KOPT-K1 (cell line): ENCODE results near the gene ST6GALNAC3.
"Not testable (repeated sequence)": the region's sequence is repeated elsewhere in the genome, so short reads cannot be mapped to it uniquely, and the experiment has no call there.

Experiments
- H3K27ac ChIP-seq: fragments of 200-600 bp; sonication (generic); 2 replicates; pipeline ENCODE4 v1.5.1; 2016; ENCODE audit warnings: antibody characterized with exemption, mild to moderate bottlenecking, low read depth, low read length; ENCODE audit not compliant: poor library complexity, severe bottlenecking
- H3K36me3 ChIP-seq: fragments of 200-600 bp; sonication (generic); 2 replicates; pipeline ENCODE4 v1.5.1; 2017; ENCODE audit warnings: antibody characterized with exemption, mild to moderate bottlenecking, low read length, moderate library complexity; ENCODE audit not compliant: insufficient read depth
- H3K9me3 ChIP-seq: fragments of 200-600 bp; sonication (generic); 2 replicates; pipeline ENCODE4 v1.5.1; 2017; ENCODE audit warnings: antibody characterized with exemption, low read length, mild to moderate bottlenecking; ENCODE audit not compliant: insufficient read depth, poor library complexity, severe bottlenecking

Gene ST6GALNAC3

DNA sequence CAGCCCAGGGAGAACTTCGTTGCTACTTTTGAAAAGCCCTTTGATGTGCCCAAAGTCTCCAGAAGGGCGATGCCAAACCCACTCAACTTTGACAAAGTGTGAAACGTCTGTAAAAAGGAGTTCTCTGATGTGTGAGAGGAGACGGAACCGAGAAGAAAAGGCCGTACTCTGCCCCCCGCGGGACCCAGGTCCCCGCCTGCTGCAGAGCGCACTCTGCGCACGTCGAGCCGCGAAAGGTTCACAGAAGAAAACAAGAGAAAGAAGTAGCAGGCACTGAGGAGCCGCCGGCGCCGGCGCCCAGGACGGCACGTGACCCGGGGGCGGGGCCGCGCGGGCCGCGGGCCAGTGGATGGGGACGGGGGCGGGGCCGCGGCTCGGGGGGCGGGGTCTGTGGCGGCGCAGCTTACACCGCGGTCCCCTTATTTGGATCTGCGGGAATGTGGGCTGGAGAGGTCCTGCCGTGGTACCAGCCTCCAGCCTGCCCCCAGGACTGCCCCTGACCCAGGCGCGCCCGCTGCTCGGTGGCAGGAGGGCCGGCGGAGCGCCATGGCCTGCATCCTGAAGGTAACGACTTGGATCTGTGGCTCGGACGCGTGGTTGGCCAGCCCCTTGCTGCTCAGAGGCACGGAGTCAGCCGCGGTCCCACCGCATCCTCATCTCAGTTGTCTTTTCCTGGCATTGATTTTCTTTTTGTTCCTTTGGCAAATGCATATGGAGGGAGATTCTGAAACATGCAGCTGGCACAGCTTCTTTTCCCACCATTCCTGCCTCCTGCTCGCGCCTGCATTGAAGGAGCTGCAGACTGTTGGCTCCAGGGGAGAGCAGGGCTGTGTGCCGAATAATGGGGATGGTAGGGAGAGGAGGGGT lies at the start of gene ST6GALNAC3:
Gene ST6GALNAC3 (plus strand): TSS at position 426 of the 867 bp plus-strand sequence.
- Histone ChIP-seq H3K36me3 (no peaks in the 10 kb centered on the region), H3K9me3 (peaks cover 7% of the 10 kb centered on the region), H3K27ac (no peak within 1 kb of the TSS)

DNA sequence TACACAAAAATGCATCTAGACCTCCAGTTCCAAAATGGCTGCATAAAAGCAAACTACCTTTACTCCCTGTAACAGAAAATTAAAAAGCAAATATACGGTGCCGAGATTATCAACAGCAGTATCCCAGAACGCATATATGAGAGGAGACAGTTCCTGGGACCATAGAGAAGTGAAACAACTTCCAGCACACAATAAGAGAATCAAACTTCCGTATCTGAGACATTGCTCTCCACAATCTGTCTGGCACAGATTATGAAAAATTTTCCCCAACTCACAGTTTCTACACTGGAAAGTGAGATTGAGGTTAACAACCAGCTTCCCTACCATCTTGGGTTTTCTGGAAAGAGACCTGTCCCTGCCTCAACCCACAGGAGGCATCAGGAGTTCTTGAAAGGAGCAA lies 47.2 kb upstream of the ST6GALNAC3 start:
- Histone ChIP-seq H3K9me3 (no peaks in the 10 kb centered on the region), H3K36me3 (no peaks in the 10 kb centered on the region), H3K27ac (no peak overlapping the region)

DNA sequence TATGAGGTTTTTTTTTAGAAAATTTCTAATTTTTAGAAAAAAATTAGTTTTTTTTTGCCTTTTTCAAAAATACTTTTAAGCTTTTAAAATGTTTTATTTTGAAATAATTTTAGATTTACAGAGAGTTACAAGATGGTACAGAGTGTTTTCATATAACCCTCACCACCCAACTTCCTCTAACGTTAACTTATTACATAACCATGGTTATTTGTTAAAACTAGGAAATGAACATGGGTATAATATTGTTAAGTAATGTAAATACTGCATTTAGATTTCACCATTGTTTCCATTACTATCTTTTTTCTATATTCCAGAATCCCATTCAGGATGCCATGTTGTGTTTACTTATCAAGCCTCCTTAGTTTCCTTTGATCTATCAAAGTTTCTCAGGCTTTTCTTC lies 45.2 kb upstream of the ST6GALNAC3 start:
- Histone ChIP-seq H3K9me3 (no peaks in the 10 kb centered on the region), H3K36me3 (no peaks in the 10 kb centered on the region), H3K27ac (no peak overlapping the region)

DNA sequence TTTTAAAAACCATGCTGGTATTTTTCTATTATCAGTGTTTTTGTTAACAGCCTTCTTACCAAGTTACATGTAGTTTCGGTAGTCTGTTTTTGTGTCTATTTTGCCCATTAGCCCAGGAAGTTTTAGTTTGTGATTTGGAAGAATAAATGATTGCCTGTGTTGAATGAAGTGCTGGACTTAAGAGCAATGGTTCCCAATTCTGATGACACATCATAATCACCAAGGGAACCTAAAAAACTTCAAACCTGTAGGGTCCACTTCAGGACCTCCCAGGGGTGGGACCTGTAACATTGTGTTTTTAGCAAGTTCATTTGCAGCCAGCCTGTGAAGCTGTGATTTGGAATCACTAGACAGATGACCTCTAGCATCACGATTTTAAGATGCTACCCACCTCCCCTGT lies 43.0 kb upstream of the ST6GALNAC3 start:
- no peaks in the 10 kb centered on the region for H3K36me3 ChIP-seq
- no peak overlapping the region for H3K27ac ChIP-seq
- H3K9me3 ChIP-seq = no peaks in the 10 kb centered on the region

DNA sequence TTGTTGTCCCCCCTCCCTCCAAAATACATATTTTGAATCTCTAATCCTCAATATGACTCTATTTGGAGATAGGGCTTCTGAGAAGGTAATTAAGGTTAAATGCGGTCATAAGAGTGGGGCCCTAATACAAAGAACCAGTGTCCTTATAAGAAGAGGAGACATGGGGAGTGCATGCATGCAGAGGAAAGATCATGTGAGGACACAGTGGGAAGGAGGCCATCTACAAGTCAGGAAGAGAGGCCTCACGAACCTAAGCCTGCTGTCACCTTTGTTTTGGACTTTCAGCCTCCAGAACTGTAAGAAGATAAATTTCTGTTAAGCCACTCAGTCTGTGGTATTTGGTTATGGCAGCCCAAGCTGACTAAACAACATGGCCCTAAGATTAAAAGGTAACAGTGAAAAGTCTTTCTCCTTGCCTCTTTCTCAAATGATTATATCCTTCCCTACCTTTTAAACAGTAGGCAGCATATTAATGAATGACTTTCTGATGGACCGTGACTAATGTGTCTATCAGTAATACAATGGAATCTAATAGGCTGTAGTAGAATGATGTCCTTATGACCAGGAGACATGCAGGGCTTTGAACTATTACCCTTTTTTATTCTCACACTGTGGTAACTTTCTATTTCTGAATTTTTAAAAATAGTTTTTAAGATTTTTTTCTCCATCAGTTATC lies 40.6 kb upstream of the ST6GALNAC3 start:
- H3K27ac ChIP-seq = no peak overlapping the region
- H3K9me3 ChIP-seq = no peaks in the 10 kb centered on the region
- H3K36me3 ChIP-seq = no peaks in the 10 kb centered on the region

DNA sequence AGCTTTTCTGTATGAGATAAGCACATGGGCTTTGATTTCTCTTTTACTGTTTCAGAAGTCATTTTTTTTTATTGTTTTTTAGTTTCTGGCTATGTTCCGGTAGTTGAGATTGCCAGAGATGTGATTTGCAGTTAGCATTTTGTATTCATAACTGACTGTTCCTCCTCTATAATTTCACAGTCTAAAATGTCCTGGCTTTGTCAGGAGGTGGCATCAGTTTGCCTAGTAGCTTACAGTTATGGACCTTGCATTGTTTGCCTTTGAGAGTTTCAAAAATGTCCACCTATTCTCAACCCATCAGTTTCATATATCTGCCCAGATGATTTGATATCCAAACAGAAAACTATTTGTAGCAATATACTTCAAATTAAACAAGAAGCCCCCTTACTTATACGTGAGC lies 39.5 kb upstream of the ST6GALNAC3 start:
- Histone ChIP-seq H3K36me3 (no peaks in the 10 kb centered on the region), H3K9me3 (no peaks in the 10 kb centered on the region), H3K27ac (no peak overlapping the region)

DNA sequence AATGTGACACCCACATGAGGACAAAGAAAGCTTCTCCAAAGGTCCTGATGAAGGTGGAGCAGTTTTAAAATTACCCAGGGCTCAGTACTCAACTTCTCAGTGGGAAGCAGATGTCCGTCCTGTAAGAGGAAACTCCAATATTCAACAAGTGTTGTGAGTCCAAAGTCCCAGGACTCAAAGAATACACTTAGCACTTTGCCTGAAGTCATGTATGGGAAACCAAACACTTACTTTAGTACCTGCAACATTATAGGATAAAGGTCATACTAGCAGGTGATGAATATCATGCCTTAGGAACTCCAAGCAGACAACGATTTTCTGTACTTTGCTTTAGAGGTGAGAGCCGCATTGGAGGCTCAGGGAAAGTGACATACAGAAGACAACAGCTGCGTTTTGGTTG lies 37.2 kb upstream of the ST6GALNAC3 start:
- H3K36me3 ChIP-seq = no peaks in the 10 kb centered on the region
- H3K9me3 ChIP-seq = no peaks in the 10 kb centered on the region
- H3K27ac ChIP-seq = no peak overlapping the region

DNA sequence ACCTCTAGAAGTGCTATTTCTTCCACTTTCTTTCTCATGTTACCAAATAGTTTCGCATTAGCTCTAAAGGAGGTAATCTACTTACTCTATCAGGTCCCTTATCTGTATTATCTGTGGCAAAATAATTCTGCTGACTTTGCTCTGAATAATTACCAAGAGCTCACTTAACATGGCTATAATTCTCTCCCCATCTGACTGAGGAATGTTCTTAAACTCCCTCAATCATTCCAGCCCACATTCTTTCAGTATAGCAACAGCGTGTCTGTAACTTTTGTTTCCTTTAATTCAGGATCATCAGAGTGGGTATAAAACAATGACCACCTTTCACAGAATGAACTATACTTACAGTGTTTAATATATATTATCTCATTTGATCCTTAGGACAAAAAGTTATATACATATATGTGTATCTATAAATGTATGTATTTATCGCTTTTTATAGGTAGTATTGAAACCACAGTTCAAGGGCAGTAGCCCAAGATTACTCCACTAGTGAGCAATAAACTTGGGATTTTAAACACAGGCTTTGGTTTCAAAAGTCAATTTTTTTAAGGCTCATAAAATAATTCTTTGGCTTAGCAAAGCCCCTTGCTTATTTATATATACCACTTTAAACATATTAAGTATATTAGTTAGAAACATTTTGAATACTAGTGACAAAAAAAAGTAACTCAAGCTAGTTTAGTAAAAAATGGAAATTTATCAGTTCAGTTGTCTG lies 36.1 kb upstream of the ST6GALNAC3 start:
- Histone ChIP-seq H3K27ac (no peak overlapping the region), H3K9me3 (no peaks in the 10 kb centered on the region), H3K36me3 (no peaks in the 10 kb centered on the region)

DNA sequence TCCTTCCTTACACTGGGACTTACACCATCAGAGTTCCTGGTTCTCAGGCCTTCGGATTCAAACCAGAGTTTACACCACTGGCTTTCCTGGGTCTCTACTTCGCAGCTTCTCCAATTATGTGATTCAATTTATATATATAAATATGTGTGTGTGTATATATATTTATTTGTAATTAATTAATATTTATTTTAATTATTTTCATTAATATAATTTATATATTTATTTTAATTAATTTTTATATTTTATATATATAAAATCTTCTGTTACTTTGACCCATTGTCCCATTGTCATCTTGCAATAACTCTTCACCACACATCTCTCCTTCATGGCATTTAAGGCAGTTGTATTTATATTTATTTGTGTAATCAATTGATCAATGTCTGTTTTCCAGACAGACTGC lies 28.4 kb upstream of the ST6GALNAC3 start:
- Histone ChIP-seq H3K36me3 (no peaks in the 10 kb centered on the region), H3K27ac (no peak overlapping the region), H3K9me3 (no peaks in the 10 kb centered on the region)

DNA sequence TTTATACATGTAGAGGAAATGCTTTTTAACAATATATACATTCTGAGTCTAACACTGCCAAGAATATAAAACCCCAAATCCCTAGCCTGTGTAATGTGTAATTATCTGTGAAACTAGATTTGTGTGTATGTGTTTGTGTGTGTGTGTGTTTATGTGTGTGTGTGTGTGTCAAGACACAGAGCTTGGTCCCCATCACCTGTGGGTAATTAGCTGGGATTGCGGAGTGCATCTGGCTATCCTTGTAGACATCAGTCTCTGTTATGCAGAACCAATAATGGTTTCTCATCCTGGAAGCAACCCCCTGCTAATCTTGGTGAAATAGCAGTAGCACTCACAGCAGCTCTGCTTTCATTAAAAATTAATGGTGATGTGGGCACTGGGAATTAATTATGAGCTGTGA lies 26.3 kb upstream of the ST6GALNAC3 start:
- Histone ChIP-seq H3K27ac (no peak overlapping the region), H3K9me3 (no peaks in the 10 kb centered on the region), H3K36me3 (no peaks in the 10 kb centered on the region)

DNA sequence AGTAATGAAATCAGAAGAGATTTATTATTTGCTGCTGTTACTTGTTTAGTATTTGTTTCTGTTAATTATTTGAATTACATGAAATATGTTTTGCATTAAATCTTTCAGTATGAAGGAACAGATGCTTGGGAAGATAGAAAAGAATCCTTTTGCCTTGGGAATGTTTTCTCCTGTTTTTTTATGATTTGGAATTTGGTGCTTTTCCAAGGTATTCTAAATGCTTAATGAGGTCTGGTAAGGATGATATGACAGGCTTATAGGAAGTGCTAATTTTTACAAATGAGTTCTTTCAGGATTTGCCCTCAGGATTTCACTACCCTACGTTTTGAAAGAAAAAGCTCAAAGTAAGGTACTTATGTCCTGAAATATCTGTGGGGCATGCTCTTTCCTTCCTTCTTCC lies 25.6 kb upstream of the ST6GALNAC3 start:
- Histone ChIP-seq H3K9me3 (no peaks in the 10 kb centered on the region), H3K27ac (no peak overlapping the region), H3K36me3 (no peaks in the 10 kb centered on the region)

DNA sequence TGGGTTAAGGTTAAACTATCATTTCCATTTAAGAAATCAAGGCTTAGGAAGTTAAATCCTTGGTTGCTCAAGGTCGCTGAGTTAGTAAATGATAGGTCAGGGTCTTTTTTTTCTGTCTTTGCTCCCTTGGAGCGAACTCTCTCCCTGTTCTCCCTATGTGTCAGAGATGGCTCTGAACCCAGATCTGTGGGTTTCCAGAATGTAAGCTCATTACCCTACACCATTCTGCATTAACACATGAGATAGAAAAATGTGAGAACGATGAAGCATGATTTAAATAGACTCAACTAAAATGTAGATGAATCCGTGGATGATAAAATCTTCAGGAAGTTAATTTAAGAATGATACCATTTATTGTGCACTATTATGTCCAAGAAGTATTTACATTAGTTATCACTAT lies 25.0 kb upstream of the ST6GALNAC3 start:
- H3K27ac ChIP-seq = no peak overlapping the region

DNA sequence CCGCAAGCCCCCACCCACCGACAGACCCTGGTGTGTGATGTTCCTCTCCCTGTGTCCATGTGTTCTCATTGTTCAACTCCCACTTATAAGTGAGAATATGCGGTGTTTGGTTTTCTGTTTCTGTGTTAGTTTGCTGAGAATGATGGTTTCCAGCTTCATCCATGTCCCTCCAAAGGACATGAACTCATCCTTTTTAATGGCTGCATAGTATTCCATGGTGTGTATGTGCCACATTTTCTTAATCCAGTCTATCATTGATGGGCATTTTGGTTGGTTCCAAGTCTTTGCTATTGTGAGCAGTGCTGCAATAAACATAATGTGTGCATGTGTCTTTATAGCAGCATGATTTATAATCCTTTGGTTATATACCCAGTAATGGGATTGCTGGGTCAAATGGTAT lies 24.5 kb upstream of the ST6GALNAC3 start:
- not testable (repeated sequence) for H3K36me3 ChIP-seq, H3K27ac ChIP-seq

More for the DNA sequence above, 25.0 kb upstream of the ST6GALNAC3 start:
- Histone ChIP-seq H3K9me3 (no peaks in the 10 kb centered on the region), H3K36me3 (no peaks in the 10 kb centered on the region)

DNA sequence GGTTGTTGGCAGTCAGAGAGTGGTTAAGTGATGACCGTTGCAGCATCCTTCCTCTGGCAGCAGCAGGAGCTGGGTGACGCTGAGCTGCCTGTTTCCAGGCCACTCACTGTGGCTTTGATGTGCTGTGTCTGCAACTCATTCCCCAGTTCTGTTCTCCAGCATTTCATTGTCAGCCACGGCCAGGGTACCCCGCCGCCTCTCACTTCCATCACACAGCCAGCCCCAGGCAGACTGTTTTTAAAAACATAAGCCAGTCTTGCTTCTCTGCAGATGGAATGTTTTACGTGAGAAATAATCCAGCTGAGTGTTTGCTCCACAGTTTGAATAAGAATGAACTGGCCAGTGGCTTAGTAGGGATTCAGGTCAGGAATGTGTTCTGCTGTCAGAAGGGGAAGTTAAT lies 21.5 kb upstream of the ST6GALNAC3 start:
- Histone ChIP-seq H3K9me3 (no peaks in the 10 kb centered on the region), H3K36me3 (no peaks in the 10 kb centered on the region), H3K27ac (no peak overlapping the region)

More for the DNA sequence above, 24.5 kb upstream of the ST6GALNAC3 start:
- H3K9me3 ChIP-seq = not testable (repeated sequence)

DNA sequence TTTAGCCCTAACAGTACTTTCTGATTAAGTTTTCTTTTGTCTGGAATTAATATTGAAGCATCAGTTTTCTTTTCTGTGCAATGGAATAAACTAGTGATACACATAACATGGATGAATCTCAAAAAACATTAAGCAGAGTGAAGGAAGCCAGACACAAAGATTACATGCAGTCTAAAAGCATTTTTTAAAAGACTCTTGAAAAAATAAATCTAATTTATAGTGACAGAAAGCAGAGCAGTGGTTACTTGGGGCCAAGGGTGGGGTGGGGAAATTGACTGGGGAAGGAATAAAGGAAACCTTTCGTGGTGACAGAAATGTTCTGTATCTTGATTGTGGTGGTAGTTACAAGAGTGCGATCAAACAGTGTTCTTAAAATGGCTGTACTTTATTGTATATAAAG lies 20.2 kb upstream of the ST6GALNAC3 start:
- Histone ChIP-seq H3K36me3 (no peaks in the 10 kb centered on the region), H3K9me3 (no peaks in the 10 kb centered on the region), H3K27ac (no peak overlapping the region)
